IPS-15b (cell line): Measurements from ENCODE around the gene TRPT1.

Source experiments
- H3K27me3 ChIP-seq: one replicate; pipeline ENCODE4 v1.6.1; 2013; ENCODE audit warnings: low read length; ENCODE audit not compliant: control insufficient read depth, insufficient read depth
- H3K36me3 ChIP-seq: one replicate; pipeline ENCODE4 v1.6.1; 2013; ENCODE audit warnings: low read length; ENCODE audit not compliant: control insufficient read depth, insufficient read depth
- H3K4me1 ChIP-seq: one replicate; pipeline ENCODE4 v1.6.1; 2013; ENCODE audit warnings: mild to moderate bottlenecking, low read length; ENCODE audit not compliant: control insufficient read depth, insufficient read depth
- H3K4me3 ChIP-seq: one replicate; pipeline ENCODE4 v1.5.1; 2013; ENCODE audit warnings: low read depth, low read length
- H3K9ac ChIP-seq: one replicate; pipeline ENCODE4 v1.6.1; 2013; ENCODE audit warnings: low read depth, mild to moderate bottlenecking, low read length
- H3K9me3 ChIP-seq: one replicate; pipeline ENCODE4 v1.6.1; 2013; ENCODE audit warnings: mild to moderate bottlenecking, low read length; ENCODE audit not compliant: control insufficient read depth, insufficient read depth

The TRPT1 gene

DNA sequence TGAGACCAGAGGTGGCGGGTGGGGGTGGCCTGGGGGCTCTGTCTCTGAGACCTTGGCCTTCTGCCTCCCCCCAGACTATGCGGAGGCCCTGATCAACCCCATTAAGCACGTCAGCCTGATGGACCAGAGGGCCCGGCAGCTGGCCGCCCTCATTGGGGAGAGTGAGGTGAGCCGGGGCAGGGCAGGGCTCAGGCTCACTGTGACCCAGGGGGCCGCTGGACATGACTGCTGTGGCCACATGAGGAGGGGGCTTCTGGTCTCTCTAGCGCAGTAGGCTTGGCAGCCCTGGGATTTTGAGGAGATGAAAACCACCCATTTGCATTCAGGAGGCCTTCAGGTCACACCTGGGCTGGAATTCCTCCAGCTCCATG is 37.9 kb upstream of the TRPT1 start:
- no peaks in the 10 kb centered on the region for H3K4me1 ChIP-seq
- H3K9ac ChIP-seq: no peak overlapping the region
- no peaks in the 10 kb centered on the region for H3K27me3 ChIP-seq
- H3K4me3 ChIP-seq: no peak overlapping the region
- H3K36me3 ChIP-seq: peaks cover 71% of the 10 kb centered on the region
- H3K9me3 ChIP-seq: no peaks in the 10 kb centered on the region

GRCh38 chr11:64263021-64263946 is 37.3 kb upstream of the TRPT1 start:
- Histone ChIP-seq H3K36me3 (peaks cover 77% of the 10 kb centered on the region), H3K9ac (no peak overlapping the region)

DNA sequence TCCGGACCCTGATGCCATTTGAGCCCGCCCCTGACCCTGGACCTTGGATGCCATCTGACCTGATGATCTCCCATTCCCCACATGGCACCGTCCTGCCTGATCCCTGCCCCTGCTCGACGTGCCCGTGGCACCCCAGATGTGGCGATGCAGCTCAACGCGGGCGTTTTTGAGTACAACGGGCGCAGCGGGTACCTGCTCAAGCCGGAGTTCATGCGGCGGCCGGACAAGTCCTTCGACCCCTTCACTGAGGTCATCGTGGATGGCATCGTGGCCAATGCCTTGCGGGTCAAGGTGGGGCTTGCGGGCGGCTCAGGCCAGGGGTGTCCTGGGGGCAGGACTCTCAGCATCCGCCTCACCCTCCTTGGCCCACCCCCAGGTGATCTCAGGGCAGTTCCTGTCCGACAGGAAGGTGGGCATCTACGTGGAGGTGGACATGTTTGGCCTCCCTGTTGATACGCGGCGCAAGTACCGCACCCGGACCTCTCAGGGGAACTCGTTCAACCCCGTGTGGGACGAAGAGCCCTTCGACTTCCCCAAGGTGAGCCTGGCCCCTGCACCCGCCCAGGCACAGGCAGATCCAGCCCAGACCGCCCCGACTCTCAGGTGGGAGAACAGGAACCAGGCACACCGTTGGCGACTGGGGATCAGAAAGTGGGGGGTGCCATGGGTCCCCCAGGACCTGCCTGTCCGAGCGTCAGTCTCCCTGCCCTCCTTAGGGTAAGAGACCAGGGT is 36.5 kb upstream of the TRPT1 start:
- Histone ChIP-seq H3K9me3 (no peaks in the 10 kb centered on the region), H3K9ac (no peak overlapping the region), H3K36me3 (peaks cover 82% of the 10 kb centered on the region)

More at GRCh38 chr11:64263021-64263946, 37.3 kb upstream of the TRPT1 start:
- no peak overlapping the region for H3K4me3 ChIP-seq
- H3K4me1 ChIP-seq: no peaks in the 10 kb centered on the region
- no peaks in the 10 kb centered on the region for H3K27me3 ChIP-seq
- H3K9me3 ChIP-seq: no peaks in the 10 kb centered on the region

GRCh38 chr11:64261556-64262080 is 35.6 kb upstream of the TRPT1 start:
- no peak overlapping the region for H3K9ac ChIP-seq
- H3K36me3 ChIP-seq: peaks cover 77% of the 10 kb centered on the region
- H3K9me3 ChIP-seq: no peaks in the 10 kb centered on the region
- H3K27me3 ChIP-seq: no peaks in the 10 kb centered on the region
- no peak overlapping the region for H3K4me3 ChIP-seq
- no peaks in the 10 kb centered on the region for H3K4me1 ChIP-seq

More for the DNA sequence above, 36.5 kb upstream of the TRPT1 start:
- Histone ChIP-seq H3K4me1 (no peaks in the 10 kb centered on the region), H3K4me3 (no peak overlapping the region), H3K27me3 (no peaks in the 10 kb centered on the region)

GRCh38 chr11:64260147-64260708 is 34.2 kb upstream of the TRPT1 start:
- H3K36me3 ChIP-seq: peaks cover 77% of the 10 kb centered on the region
- no peak overlapping the region for H3K9ac ChIP-seq
- no peaks in the 10 kb centered on the region for H3K27me3 ChIP-seq
- H3K9me3 ChIP-seq: no peaks in the 10 kb centered on the region
- no peaks in the 10 kb centered on the region for H3K4me1 ChIP-seq
- no peak overlapping the region for H3K4me3 ChIP-seq

DNA sequence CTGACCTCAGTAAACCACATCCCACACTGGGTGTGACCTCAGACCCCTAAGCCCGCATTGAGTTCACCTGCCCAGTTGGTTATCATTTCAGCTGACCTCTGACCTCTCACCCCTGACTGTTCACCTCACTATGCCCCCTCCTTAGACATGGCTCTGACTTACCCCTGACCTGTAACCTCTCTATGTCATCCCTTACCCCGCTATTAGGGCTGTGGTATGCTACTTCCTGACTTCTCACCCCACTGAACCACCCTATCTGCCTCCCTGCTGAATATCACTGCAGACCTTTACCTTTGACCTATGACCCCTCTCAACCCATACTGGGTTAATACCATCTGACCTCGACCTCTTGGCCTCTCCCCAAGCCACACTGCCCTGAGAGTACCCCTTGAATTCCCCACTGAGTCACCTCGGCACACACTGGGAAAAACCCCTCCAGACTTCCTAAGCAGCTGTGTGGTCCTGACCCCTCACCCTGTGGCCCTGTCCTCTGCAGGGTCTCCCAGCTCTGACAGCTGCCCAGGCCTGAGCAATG is 33.6 kb upstream of the TRPT1 start:
- Histone ChIP-seq H3K27me3 (no peaks in the 10 kb centered on the region), H3K4me3 (no peak overlapping the region), H3K4me1 (no peaks in the 10 kb centered on the region), H3K36me3 (peaks cover 82% of the 10 kb centered on the region), H3K9me3 (no peaks in the 10 kb centered on the region), H3K9ac (no peak overlapping the region)

- Histone ChIP-seq H3K4me1 (no peaks in the 10 kb centered on the region), H3K4me3 (no peak overlapping the region), H3K36me3 (peaks cover 82% of the 10 kb centered on the region), H3K27me3 (no peaks in the 10 kb centered on the region), H3K9me3 (no peaks in the 10 kb centered on the region), H3K9ac (no peak overlapping the region)
These were observed 33.1 kb upstream of the TRPT1 start for GRCh38 chr11:64258946-64259532.

DNA sequence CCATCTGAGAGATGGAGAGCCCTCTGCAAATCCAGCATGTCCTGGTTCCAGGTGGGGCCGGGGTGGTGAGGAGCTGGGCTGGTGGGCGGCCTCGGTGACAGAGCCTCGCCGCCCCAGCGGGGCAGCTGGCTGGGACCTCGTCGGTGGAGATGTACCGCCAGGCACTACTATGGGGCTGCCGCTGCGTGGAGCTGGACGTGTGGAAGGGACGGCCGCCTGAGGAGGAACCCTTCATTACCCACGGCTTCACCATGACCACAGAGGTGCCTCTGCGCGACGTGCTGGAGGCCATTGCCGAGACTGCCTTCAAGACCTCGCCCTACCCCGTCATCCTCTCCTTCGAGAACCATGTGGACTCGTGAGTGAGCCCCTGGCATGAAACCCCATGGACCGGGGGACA is 32.4 kb upstream of the TRPT1 start:
- no peaks in the 10 kb centered on the region for H3K27me3 ChIP-seq
- H3K4me1 ChIP-seq: peaks cover 1% of the 10 kb centered on the region
- H3K36me3 ChIP-seq: peaks cover 76% of the 10 kb centered on the region
- no peak overlapping the region for H3K9ac ChIP-seq
- no peak overlapping the region for H3K4me3 ChIP-seq
- no peaks in the 10 kb centered on the region for H3K9me3 ChIP-seq

DNA sequence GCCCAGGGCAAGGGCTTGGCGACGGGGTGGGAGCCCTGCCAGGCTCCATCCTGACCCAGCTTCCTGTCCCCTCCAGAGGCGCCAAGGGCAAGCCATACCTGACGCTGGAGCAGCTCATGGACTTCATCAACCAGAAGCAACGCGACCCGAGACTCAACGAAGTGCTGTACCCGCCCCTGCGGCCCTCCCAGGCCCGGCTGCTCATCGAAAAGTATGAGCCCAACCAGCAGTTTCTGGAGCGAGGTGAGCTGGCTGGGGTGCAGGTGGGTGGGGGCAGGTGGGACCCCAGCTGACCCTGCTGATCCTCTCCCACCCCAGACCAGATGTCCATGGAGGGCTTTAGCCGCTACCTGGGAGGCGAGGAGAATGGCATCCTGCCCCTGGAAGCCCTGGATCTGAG is 30.3 kb upstream of the TRPT1 start:
- Histone ChIP-seq H3K4me3 (no peak overlapping the region), H3K9ac (no peak overlapping the region), H3K36me3 (peaks cover 65% of the 10 kb centered on the region), H3K4me1 (peaks cover 6% of the 10 kb centered on the region), H3K27me3 (no peaks in the 10 kb centered on the region), H3K9me3 (no peaks in the 10 kb centered on the region)

DNA sequence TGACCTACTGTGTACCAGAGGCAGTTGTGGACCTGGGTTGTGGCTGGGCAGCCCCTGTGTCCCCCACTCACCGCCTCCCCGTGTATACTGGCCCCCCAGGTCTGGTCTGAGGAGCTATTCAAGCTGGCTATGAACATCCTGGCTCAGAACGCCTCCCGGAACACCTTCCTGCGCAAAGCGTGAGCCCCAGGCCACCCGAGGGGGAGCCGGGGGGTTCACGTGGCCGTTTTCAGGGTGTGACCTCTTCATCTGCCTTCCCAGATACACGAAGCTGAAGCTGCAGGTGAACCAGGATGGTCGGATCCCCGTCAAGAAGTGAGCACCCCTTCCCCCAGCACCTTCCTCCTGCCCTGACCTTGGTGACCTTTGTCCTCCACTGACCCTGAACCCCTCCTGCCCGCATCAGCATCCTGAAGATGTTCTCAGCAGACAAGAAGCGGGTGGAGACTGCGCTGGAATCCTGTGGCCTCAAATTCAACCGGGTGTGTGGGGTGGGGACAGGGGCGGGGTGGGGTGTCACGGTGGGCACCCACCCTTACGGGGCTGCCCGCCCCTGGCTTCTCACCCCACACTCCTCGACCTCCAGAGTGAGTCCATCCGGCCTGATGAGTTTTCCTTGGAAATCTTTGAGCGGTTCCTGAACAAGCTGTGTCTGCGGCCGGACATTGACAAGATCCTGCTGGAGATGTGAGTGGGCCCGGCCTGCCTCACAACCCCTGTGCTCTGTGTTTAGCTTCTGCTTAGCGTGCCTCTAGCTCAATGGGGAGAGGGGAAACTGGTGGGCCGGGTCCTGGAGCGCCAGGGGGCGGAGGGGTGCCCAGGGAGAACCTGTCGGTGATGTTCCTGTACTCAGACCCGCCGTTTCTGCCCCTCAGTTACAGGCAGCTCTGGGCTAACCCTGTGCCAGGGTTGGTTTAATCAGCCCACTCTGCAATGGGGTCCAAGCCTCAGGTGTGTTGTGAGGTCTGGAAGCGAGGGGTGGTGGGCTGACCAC is 29.4 kb upstream of the TRPT1 start:
- Histone ChIP-seq H3K27me3 (no peaks in the 10 kb centered on the region), H3K4me1 (peaks cover 8% of the 10 kb centered on the region), H3K36me3 (peaks cover 60% of the 10 kb centered on the region), H3K9ac (no peak overlapping the region), H3K9me3 (no peaks in the 10 kb centered on the region), H3K4me3 (no peak overlapping the region)
